GM21786 (cell line): Measurements from ENCODE around the gene TCEAL3.
"Not testable (repeated sequence)": the region's sequence is repeated elsewhere in the genome, so short reads cannot be mapped to it uniquely, and the experiment has no call there.

Experiments
- ATAC-seq: cut with Tn5 transposase; IDR thresholded peaks from one replicate; pipeline ENCODE4 v1.9.1; 2021; ENCODE audit not compliant: unreplicated experiment

Gene TCEAL3

GRCh38 chrX:103624111-103624510 lies 16.3 kb downstream of the TCEAL3 start:
- no peak for ATAC-seq

GRCh38 chrX:103626855-103627254 lies 19.1 kb downstream of the TCEAL3 start:
- no peak for ATAC-seq

- ATAC-seq, result peak; percentile 70
Measured at GRCh38 chrX:103628386-103629317, 20.9 kb downstream of the TCEAL3 start, which contains the start of gene TCEAL1. Gene TCEAL1 (plus strand): TSS chrX:103628975. CDS start chrX:103629917, 942 bp downstream.

GRCh38 chrX:103629318-103630170 lies 21.8 kb downstream of the TCEAL3 start:
- no peak for ATAC-seq

- ATAC-seq, result no peak
Measured at GRCh38 chrX:103630171-103630511, 22.4 kb downstream of the TCEAL3 start.

GRCh38 chrX:103631145-103631544 lies 23.4 kb downstream of the TCEAL3 start:
- ATAC-seq, result no peak

GRCh38 chrX:103635436-103635835 lies 27.7 kb downstream of the TCEAL3 start:
- no peak for ATAC-seq

GRCh38 chrX:103637604-103638338 lies 30.0 kb downstream of the TCEAL3 start:
- no peak for ATAC-seq

- not testable (repeated sequence) for ATAC-seq
Measured at GRCh38 chrX:103638479-103639346, 30.9 kb downstream of the TCEAL3 start.

- no peak for ATAC-seq
Measured at GRCh38 chrX:103640401-103641155, 32.8 kb downstream of the TCEAL3 start.

GRCh38 chrX:103644125-103644524 lies 36.4 kb downstream of the TCEAL3 start:
- ATAC-seq, result no peak

GRCh38 chrX:103647630-103648029 lies 39.9 kb downstream of the TCEAL3 start:
- no peak for ATAC-seq

GRCh38 chrX:103651151-103651773 lies 43.5 kb downstream of the TCEAL3 start:
- ATAC-seq, result no peak

- ATAC-seq, result not testable (repeated sequence)
Measured at GRCh38 chrX:103655230-103656000, 47.7 kb downstream of the TCEAL3 start.

GRCh38 chrX:103656617-103657016 lies 48.9 kb downstream of the TCEAL3 start:
- ATAC-seq, result no peak

- not testable (repeated sequence) for ATAC-seq
Measured at GRCh38 chrX:103657066-103657465, 49.3 kb downstream of the TCEAL3 start.

- ATAC-seq, result no peak
Measured at GRCh38 chrX:103658681-103659433, 51.1 kb downstream of the TCEAL3 start.
